Transverse colon (tissue), 4 donors: ENCODE measurements around the gene PRPF40B. TPM values are rescaled to one million over a fixed set of nuclear protein-coding genes. Genes with fewer than 3 reads are reported as not detected.

Experiments
- DNase-seq: peaks from one replicate; pipeline ENCODE4 v3.0.0-alpha.2; 2019
- H3K27ac ChIP-seq, 4 donors: fragments of 200-600 bp; sonication (generic); 2 replicates each; pipeline ENCODE4 v1.5.1; 2016 to 2018; ENCODE audit warnings: inconsistent platforms in 4 of 4
- H3K27me3 ChIP-seq: fragments of 200-600 bp; sonication (generic); 2 replicates; pipeline ENCODE4 v1.5.1; 2017; ENCODE audit warnings: inconsistent platforms
- H3K36me3 ChIP-seq, 4 donors: fragments of 200-600 bp; sonication (generic); 2 replicates each; pipeline ENCODE4 v1.5.1; 2017 to 2019; ENCODE audit warnings: inconsistent platforms in 4 of 4
- H3K4me1 ChIP-seq, 4 donors: fragments of 200-600 bp; sonication (generic); 2 replicates each; pipeline ENCODE4 v1.5.1; 2017 to 2020; ENCODE audit warnings: inconsistent platforms in 4 of 4
- H3K4me3 ChIP-seq, 4 donors: fragments of 200-600 bp; sonication (generic); 1 replicate in 1 of 4; 2 replicates in 3 of 4; pipeline versions ENCODE4 v1.5.1 to v1.6.1; 2017 to 2019; ENCODE audit warnings: inconsistent platforms in 4 of 4
- H3K9me3 ChIP-seq, 2 donors: fragments of 200-600 bp; sonication (generic); 2 replicates each; pipeline ENCODE4 v1.5.1; 2017 to 2019; ENCODE audit warnings: inconsistent platforms in 2 of 2
- EP300 ChIP-seq: sonication (generic); formaldehyde crosslinking; IDR thresholded peaks from one replicate; pipeline ENCODE4 v1.6.1; 2017; ENCODE audit warnings: antibody characterized with exemption, low read depth
- POLR2A ChIP-seq: fragments of 450-650 bp; IDR thresholded peaks from one replicate; pipeline ENCODE4 v1.6.1; 2016; ENCODE audit warnings: antibody characterized with exemption, mild to moderate bottlenecking, moderate library complexity
- POLR2AphosphoS5 ChIP-seq, 3 donors: sonication (generic); formaldehyde crosslinking; IDR thresholded peaks; one replicate each; pipeline ENCODE4 v1.6.1; 2016; ENCODE audit warnings: antibody characterized with exemption in 3 of 3
- WGBS, 2 donors: methylation state at CpG; one replicate each; pipeline ENCODE4 v1.1.5; 2018; ENCODE audit warnings: low coverage in 1 of 2; 5-methylcytosine and 5-hydroxymethylcytosine counted together
- in situ Hi-C, 4 donors: fragments of 200-750 bp; cut with MboI; loops; one replicate each; pipeline versions ENCODE4 v1.15.0 to v1.15.1; 2017; ENCODE audit warnings: low sequenced_read_pairs in 3 of 4, low pct_ligation_motif_present in 1 of 4, low pct_unique_long_range_greater_than_20kb in 1 of 4
- intact Hi-C: fragments of 100-400 bp; cut with DNase I; formaldehyde crosslinking; loops from one replicate; pipeline ENCODE4 v1.15.1; 2023; ENCODE audit warnings: low total_unique reads
- total RNA-seq, 4 donors: library from RNA; depleted of rRNA; stranded (reverse); fragments of >200 nt; gene quantifications; one replicate each; pipeline ENCODE4 v1.1.0, GENCODE V29; 2016
- TF ChIP-seq, protein P1 (sequence below), 5 experiments: fragments of 200-600 bp in 3 of 5; fragments of 450-650 bp in 2 of 5; sonication (generic) in 3 of 5; IDR thresholded peaks; 1 replicate in 2 of 5; 2 replicates in 3 of 5; pipeline ENCODE4 v1.5.1; 2016 to 2017; ENCODE audit warnings: antibody characterized with exemption in 5 of 5, inconsistent platforms in 3 of 5, mild to moderate bottlenecking in 2 of 5, moderate library complexity in 1 of 5

Gene PRPF40B
- total RNA-seq, 4 donors from 2014 or later: 3.7 to 12.7 (median 8.7) TPM

- no peak overlapping the region for H3K27ac ChIP-seq
- H3K4me1 ChIP-seq: no peaks in the 10 kb centered on the region
- in situ Hi-C loops: no loop called here
- no peaks in the 10 kb centered on the region for H3K9me3 ChIP-seq
- no peaks in the 10 kb centered on the region for H3K36me3 ChIP-seq
- H3K4me3 ChIP-seq: no peak overlapping the region
- peaks cover 13% of the 10 kb centered on the region for H3K27me3 ChIP-seq
- DNase-seq: no peak
- intact Hi-C loops: no loop called here
- TF ChIP-seq EP300 (no peak), POLR2AphosphoS5 (IDR thresholded peaks at IDR 0.05) (no peak), POLR2A (no peak)
- TF ChIP-seq, protein P1, sequence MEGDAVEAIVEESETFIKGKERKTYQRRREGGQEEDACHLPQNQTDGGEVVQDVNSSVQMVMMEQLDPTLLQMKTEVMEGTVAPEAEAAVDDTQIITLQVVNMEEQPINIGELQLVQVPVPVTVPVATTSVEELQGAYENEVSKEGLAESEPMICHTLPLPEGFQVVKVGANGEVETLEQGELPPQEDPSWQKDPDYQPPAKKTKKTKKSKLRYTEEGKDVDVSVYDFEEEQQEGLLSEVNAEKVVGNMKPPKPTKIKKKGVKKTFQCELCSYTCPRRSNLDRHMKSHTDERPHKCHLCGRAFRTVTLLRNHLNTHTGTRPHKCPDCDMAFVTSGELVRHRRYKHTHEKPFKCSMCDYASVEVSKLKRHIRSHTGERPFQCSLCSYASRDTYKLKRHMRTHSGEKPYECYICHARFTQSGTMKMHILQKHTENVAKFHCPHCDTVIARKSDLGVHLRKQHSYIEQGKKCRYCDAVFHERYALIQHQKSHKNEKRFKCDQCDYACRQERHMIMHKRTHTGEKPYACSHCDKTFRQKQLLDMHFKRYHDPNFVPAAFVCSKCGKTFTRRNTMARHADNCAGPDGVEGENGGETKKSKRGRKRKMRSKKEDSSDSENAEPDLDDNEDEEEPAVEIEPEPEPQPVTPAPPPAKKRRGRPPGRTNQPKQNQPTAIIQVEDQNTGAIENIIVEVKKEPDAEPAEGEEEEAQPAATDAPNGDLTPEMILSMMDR (IDR thresholded peaks at IDR 0.05): no peak
These were observed 11.2 kb upstream of the PRPF40B start for GRCh38 chr12:49612210-49612609.

GRCh38 chr12:49615725-49616124 lies 7.6 kb upstream of the PRPF40B start:
- H3K9me3 ChIP-seq: no peaks in the 10 kb centered on the region
- peaks cover 9% of the 10 kb centered on the region for H3K27me3 ChIP-seq
- H3K4me1 ChIP-seq: no peaks in the 10 kb centered on the region
- intact Hi-C loops (no loop called here), in situ Hi-C loops (no loop called here)
- WGBS, 2 donors: 76 to 96% methylated on average over 3 to 7 of the region's 7 CpGs
- no peak overlapping the region for H3K27ac ChIP-seq
- no peak for DNase-seq
- H3K4me3 ChIP-seq: no peak overlapping the region
- no peaks in the 10 kb centered on the region for H3K36me3 ChIP-seq
- TF ChIP-seq POLR2AphosphoS5 (IDR thresholded peaks at IDR 0.05) (no peak), POLR2A (no peak), EP300 (no peak)
- TF ChIP-seq, protein P1 (IDR thresholded peaks at IDR 0.05): no peak

DNA sequence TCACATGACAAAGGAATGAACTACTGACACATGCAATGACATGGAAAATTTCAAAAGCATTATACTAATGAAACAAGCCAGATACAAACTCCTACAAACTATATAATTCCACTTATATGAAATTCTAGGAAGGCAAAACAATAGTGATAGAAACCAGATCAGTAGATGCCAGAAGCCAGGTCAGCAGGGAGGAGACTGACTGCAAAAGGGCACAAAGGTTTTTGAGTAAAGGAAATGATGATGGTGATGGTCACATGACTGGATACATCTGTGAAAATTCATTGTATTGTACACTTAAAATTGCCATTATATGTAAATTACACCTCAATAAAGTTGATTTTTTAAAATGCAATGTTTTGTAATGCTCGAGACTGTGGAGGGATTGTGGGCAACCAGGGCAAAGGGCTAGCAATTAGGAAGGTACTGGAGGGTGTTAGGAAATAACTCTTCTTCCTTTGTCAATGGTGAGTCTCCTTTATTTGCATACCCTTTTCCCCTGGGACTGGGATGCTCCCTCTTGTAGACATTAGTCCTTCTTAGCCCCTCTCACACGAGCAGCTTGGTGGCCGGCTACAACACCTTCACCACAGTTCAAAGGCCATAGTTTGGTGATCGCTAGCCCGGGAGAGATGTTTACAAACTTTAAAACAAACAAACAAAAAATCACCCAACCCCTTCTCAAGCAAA lies 6.7 kb upstream of the PRPF40B start:
- Histone ChIP-seq H3K4me1 (peaks cover 2 to 5% (median 3%) of the 10 kb centered on the region in 4 donors), H3K36me3 (no peaks in the 10 kb centered on the region), H3K9me3 (no peaks in the 10 kb centered on the region), H3K27me3 (peaks cover 9% of the 10 kb centered on the region), H3K4me3 (no peak overlapping the region), H3K27ac (no peak overlapping the region)
- TF ChIP-seq EP300: no peak
- 54 to 55% methylated on average over 1 to 5 of the region's 5 CpGs for WGBS, 2 donors
- in situ Hi-C loops: no loop called here
- no peak for DNase-seq
- intact Hi-C loops: no loop called here

- no peak for TF ChIP-seq POLR2AphosphoS5 (IDR thresholded peaks at IDR 0.05)
- TF ChIP-seq, protein P1 (IDR thresholded peaks at IDR 0.05): no peak
- no peak for TF ChIP-seq POLR2A
- no peak for TF ChIP-seq EP300
- peaks cover 6 to 18% (median 13%) of the 10 kb centered on the region in 4 donors for H3K4me1 ChIP-seq
- H3K4me3 ChIP-seq: no peak overlapping the region
- peaks cover 9% of the 10 kb centered on the region for H3K27me3 ChIP-seq
- no peaks in the 10 kb centered on the region for H3K9me3 ChIP-seq
- in situ Hi-C loops: no loop called here
- intact Hi-C loops: no loop called here
- DNase-seq: no peak
- H3K27ac ChIP-seq: no peak overlapping the region
- 86 to 100% methylated on average over 1 of the region's 1 CpG for WGBS, 2 donors
- no peaks in the 10 kb centered on the region for H3K36me3 ChIP-seq
These were observed 4.8 kb upstream of the PRPF40B start for GRCh38 chr12:49618576-49618975.

- in situ Hi-C loops: no loop called here
- no peak overlapping the region for H3K4me3 ChIP-seq
- no peak overlapping the region for H3K27ac ChIP-seq
- WGBS, 2 donors: 88 to 89% methylated on average over 3 of the region's 3 CpGs
- intact Hi-C loops: no loop called here
- peaks cover 6 to 25% (median 16%) of the 10 kb centered on the region in 4 donors for H3K4me1 ChIP-seq
- no peak for DNase-seq
- no peaks in the 10 kb centered on the region for H3K36me3 ChIP-seq
- H3K27me3 ChIP-seq: peaks cover 9% of the 10 kb centered on the region
- H3K9me3 ChIP-seq: no peaks in the 10 kb centered on the region
- TF ChIP-seq, protein P1 (IDR thresholded peaks at IDR 0.05): no peak
- TF ChIP-seq POLR2AphosphoS5 (IDR thresholded peaks at IDR 0.05): no peak
- TF ChIP-seq POLR2A: no peak
- no peak for TF ChIP-seq EP300
These were observed 4.1 kb upstream of the PRPF40B start for GRCh38 chr12:49619286-49619685.
